ENCODE results near the gene REL.

DNA sequence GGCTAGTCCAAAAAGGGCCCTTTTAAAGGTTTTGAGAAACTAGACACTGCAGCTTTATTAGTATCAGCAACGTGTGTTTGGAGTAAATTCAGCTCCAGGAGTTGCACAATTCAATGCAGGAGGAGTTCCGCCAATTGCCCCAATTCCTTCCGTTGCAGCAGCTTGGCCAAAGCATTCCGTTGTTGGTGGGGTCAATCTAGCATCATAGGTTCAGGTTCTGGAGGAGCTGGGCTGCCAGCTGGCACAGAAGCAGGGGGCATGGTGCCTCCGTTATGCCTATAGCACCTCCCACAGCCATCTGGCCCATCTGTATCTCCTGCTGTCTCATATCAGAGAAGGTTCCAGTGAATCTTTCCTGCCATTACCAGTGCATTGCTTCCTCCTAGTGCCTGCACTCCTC lies 55.4 kb downstream of the REL start:
- TF ChIP-seq EP300 (IDR thresholded peaks at IDR 0.05), result no peak
- TF ChIP-seq, protein P1, sequence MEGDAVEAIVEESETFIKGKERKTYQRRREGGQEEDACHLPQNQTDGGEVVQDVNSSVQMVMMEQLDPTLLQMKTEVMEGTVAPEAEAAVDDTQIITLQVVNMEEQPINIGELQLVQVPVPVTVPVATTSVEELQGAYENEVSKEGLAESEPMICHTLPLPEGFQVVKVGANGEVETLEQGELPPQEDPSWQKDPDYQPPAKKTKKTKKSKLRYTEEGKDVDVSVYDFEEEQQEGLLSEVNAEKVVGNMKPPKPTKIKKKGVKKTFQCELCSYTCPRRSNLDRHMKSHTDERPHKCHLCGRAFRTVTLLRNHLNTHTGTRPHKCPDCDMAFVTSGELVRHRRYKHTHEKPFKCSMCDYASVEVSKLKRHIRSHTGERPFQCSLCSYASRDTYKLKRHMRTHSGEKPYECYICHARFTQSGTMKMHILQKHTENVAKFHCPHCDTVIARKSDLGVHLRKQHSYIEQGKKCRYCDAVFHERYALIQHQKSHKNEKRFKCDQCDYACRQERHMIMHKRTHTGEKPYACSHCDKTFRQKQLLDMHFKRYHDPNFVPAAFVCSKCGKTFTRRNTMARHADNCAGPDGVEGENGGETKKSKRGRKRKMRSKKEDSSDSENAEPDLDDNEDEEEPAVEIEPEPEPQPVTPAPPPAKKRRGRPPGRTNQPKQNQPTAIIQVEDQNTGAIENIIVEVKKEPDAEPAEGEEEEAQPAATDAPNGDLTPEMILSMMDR (IDR thresholded peaks at IDR 0.05), result no peak
